ENCODE data around the gene SORCS2. TPM values are rescaled to one million over a fixed set of nuclear protein-coding genes. Genes with fewer than 3 reads are reported as not detected.

Gene SORCS2
- total RNA-seq, 2 donors from 2014 or later: 0.05 to 0.07 TPM

DNA sequence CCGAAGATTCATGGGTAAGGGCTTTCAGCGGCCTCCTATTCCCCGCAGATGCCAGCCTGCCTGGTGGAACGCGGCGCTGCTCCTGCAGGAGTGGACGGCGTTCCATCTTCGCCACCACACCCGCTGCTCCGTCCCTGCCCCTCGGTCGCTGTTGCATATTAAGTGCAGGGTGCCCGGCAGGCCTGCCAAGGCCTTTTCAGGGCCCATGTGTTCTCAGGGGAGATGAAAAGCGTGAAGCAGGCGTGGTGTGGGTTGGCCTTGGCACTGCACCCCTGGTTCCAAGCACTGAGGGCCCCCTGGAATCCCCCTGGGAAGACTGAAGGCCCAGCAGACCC lies 52.0 kb downstream of the SORCS2 start:
- Mint-ChIP-seq H3K4me1 (ENCODE audit: low read depth) (no peaks in the 10 kb centered on the region), H3K27ac (no peak overlapping the region), H3K9me3 (peaks cover 0 to under 1% of the 10 kb centered on the region in 2 donors), H3K36me3 (ENCODE audit: insufficient read depth in 2 of 2) (no peaks in the 10 kb centered on the region), H3K27me3 (ENCODE audit: low read depth) (no peaks in the 10 kb centered on the region), H3K4me3 (no peak overlapping the region)
- no peak for ATAC-seq (replicated peaks in 1 of 2)
- no peak for DNase-seq

DNA sequence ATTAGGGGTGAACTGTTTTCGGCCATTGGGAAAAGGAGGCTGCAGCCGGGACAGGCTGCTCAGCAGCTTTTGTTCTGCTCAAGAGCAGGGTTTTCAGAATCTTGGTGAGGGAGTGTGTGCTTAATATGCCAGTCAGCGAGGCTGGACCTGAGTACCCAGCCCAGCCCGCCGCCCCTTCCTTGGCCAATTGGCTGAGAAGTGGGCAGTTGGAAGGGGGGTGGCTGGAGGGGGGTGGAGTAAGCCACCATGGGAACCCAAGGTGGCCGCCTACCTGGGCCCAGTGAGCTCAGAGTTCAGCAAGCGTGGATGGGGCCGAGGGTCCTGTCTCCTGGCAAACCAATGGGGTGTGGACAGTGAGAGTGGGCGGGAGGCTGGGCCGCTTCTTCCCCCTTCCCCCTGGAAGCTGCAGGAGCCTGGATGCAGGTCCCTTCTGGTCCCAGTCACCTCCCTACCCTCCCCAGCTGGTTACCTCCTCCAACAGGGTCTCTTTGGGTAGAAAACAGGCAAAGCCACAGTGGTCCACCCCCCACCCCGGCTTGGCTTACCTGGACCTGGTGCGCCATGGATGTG lies 52.5 kb downstream of the SORCS2 start:
- no peaks in the 10 kb centered on the region for H3K27me3 Mint-ChIP-seq (ENCODE audit: low read depth)
- H3K9me3 Mint-ChIP-seq: no peaks in the 10 kb centered on the region
- no peak overlapping the region for H3K4me3 Mint-ChIP-seq
- H3K27ac Mint-ChIP-seq: no peak overlapping the region
- DNase-seq: no peak
- no peak for ATAC-seq (replicated peaks in 1 of 2)
- H3K36me3 Mint-ChIP-seq (ENCODE audit: insufficient read depth in 2 of 2): no peaks in the 10 kb centered on the region
- no peaks in the 10 kb centered on the region for H3K4me1 Mint-ChIP-seq (ENCODE audit: low read depth)

DNA sequence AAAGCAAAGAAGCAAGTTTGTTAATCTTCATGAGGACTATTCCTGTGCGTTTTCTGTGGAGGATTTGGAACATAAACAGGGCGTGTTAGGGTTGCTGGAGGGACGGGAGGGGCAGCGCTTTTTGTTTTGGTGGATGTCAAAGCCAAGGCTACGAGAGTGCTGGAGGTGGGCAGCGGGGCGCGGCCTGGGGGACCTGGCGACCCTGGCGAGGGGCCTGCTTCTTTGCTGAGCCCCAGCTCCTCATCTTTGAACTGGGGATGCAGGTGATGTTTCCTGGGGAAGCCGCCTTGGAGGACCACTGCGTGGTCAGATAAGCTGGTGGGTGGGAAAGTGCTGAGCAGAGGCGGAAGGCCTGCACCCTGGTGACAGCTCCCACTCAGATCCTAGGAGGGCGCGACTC lies 55.2 kb downstream of the SORCS2 start:
- no peak overlapping the region for H3K27ac Mint-ChIP-seq
- H3K4me3 Mint-ChIP-seq: no peak overlapping the region
- H3K9me3 Mint-ChIP-seq: no peaks in the 10 kb centered on the region
- H3K36me3 Mint-ChIP-seq (ENCODE audit: insufficient read depth in 2 of 2): no peaks in the 10 kb centered on the region
- DNase-seq (no peak), ATAC-seq (replicated peaks in 1 of 2) (no peak)
- peaks cover 4% of the 10 kb centered on the region for H3K27me3 Mint-ChIP-seq (ENCODE audit: low read depth)
- no peaks in the 10 kb centered on the region for H3K4me1 Mint-ChIP-seq (ENCODE audit: low read depth)

DNA sequence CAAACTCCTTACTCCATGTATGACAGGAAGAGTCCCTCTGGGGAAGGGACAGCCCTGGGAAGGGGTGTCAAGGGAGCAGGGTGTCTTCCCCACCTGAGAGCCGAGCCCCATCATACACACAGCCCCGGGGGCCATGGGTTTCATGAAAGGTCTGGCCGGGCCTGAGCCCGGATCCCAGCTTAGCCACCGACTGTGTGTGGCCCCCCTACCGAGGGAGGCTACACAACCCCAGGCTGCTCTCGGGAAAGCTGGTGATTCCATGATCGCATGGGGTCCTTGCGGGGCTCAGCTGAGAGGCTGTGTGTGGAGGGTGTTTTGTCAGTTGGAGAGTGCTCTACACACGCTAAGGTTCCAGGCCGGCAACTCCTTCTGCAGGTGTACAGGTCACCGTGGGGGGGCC lies 55.6 kb downstream of the SORCS2 start:
- ATAC-seq (replicated peaks in 1 of 2) (no peak), DNase-seq (no peak)
- Mint-ChIP-seq H3K4me3 (no peak overlapping the region), H3K27me3 (ENCODE audit: low read depth) (peaks cover 4% of the 10 kb centered on the region), H3K36me3 (ENCODE audit: insufficient read depth in 2 of 2) (no peaks in the 10 kb centered on the region), H3K9me3 (no peaks in the 10 kb centered on the region), H3K27ac (no peak overlapping the region), H3K4me1 (ENCODE audit: low read depth) (no peaks in the 10 kb centered on the region)

DNA sequence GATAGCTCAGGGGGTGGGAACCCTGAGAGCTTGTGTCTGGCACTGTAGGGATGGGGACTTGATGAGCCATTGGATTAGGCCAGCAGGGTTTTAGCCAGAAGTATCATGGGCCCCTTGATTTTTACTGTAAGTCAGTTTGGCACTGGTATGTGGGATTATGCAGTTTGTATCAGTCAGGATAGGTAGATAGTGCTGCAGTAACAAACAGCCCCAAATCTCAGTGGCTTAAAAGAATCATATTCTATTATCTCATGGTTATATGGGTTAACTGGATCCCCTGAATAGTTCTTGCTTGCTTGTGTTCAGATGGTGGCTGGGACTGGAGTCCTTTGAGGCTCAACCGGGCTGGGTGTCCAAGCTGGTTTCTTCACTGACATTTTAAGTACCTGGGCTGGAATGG lies 56.5 kb downstream of the SORCS2 start:
- H3K9me3 Mint-ChIP-seq: no peaks in the 10 kb centered on the region
- ATAC-seq (replicated peaks in 1 of 2): no peak
- H3K4me1 Mint-ChIP-seq (ENCODE audit: low read depth): no peaks in the 10 kb centered on the region
- no peaks in the 10 kb centered on the region for H3K36me3 Mint-ChIP-seq (ENCODE audit: insufficient read depth in 2 of 2)
- no peak overlapping the region for H3K27ac Mint-ChIP-seq
- H3K4me3 Mint-ChIP-seq: no peak overlapping the region
- peaks cover 4% of the 10 kb centered on the region for H3K27me3 Mint-ChIP-seq (ENCODE audit: low read depth)
- DNase-seq: no peak

DNA sequence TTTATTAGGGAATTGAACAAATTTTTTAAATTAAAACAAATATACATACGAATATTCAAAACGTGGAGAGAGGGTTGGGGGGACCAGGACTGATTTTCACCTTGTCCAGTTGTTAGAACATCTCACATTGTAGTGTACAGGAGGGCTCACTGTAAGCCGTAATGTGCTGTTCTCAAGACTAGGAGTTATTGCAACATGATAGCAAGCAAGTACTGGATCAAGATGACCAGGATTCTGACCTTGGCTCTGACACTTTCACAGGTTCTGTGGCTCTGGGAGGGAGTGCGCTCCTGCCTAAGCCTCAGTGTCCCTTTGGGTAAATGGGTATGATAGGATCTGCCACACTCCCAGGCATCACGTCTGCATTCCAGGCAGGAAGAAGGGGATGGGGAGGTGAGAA lies 59.0 kb downstream of the SORCS2 start:
- DNase-seq (no peak), ATAC-seq (replicated peaks in 1 of 2) (no peak)
- no peaks in the 10 kb centered on the region for H3K9me3 Mint-ChIP-seq
- no peak overlapping the region for H3K27ac Mint-ChIP-seq
- H3K36me3 Mint-ChIP-seq (ENCODE audit: insufficient read depth in 2 of 2): no peaks in the 10 kb centered on the region
- H3K4me1 Mint-ChIP-seq (ENCODE audit: low read depth): no peaks in the 10 kb centered on the region
- H3K27me3 Mint-ChIP-seq (ENCODE audit: low read depth): peaks cover 4% of the 10 kb centered on the region
- no peak overlapping the region for H3K4me3 Mint-ChIP-seq

DNA sequence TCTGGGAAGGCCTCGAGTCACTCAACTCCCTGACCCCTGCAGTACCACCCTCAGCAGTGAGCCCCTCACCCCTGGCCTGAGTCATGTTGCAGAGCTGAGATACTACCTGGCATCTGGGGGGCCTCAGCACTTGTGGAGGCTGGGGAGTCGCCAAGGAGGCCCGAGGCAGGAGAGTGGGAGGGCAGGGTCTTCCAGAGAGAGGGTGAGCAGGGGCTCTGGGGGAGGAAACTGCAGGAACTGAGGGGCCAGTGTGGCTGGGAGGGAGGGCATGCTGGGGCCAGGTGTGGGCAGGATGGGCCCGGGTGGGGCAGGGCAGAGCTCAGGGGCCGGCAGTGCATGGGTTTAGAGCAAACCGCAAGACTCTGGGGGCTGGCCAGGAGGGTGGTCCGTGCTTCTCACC lies 59.7 kb downstream of the SORCS2 start:
- peaks cover 4% of the 10 kb centered on the region for H3K27me3 Mint-ChIP-seq (ENCODE audit: low read depth)
- H3K36me3 Mint-ChIP-seq (ENCODE audit: insufficient read depth in 2 of 2): peaks cover 0 to 1% of the 10 kb centered on the region in 2 donors
- no peaks in the 10 kb centered on the region for H3K9me3 Mint-ChIP-seq

DNA sequence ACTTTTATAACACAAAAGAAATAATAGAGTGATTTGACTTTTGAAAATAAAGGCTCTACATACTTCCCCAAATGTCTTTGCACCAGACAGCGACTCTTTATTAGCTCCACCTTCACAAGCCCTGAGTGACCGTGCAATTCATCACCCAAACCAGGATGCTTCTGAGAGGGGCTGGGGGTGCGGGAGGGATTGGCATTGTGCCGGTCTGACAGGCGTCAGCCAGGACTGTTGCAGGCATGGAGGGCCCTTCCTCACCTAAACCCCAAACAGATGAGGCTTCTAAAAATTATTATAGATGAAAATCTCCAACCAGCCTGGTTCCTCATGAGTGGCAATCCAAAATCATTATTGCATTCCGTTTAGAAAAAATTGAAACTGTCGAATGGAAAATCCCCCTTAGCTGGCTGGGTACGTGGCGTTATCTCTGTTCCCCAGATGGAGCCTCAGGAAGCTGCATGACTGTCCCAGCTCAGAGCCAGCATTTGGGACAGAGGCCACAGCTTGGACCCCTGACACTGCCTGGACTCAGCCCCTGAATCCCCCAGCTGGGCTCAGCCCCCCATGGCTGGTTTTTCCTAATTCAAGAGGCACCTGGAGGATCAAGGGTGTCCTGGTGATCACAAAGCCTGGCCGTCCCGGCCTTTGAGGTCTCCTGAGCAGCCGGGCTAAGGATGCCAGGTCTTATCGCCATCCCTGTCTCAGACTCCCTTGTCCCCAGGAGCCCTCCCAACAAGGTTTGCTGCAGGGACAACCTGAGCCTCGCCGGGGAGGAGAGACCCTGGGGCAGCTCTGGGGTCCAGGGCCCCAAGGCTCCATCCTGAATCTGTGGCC lies 60.4 kb downstream of the SORCS2 start:
- no peaks in the 10 kb centered on the region for H3K9me3 Mint-ChIP-seq
- no peak for ATAC-seq (replicated peaks in 1 of 2)
- H3K4me1 Mint-ChIP-seq (ENCODE audit: low read depth): no peaks in the 10 kb centered on the region

More for the DNA sequence above, 59.7 kb downstream of the SORCS2 start:
- no peak for ATAC-seq (replicated peaks in 1 of 2)
- no peak overlapping the region for H3K4me3 Mint-ChIP-seq
- DNase-seq: no peak
- no peaks in the 10 kb centered on the region for H3K4me1 Mint-ChIP-seq (ENCODE audit: low read depth)
- H3K27ac Mint-ChIP-seq: no peak overlapping the region

DNA sequence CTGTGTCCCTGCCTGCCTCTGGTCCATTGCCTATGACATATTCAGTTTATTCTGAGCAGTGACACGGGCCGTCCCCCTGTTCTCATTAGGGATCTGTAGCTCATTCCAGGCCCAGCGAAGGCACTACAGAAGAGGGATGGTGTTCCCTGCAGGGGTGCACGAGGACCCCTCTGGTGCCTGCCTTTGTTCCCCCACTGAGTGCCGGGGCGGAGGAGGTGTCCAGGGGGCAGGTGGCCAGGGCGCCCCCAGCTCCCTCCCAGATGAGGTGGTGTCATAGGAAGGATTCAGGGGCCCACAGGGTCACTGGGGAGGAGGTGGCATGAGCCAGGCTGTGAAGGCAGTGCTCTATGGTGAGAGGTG lies 61.0 kb downstream of the SORCS2 start:
- no peak for DNase-seq
- H3K4me1 Mint-ChIP-seq (ENCODE audit: low read depth): no peaks in the 10 kb centered on the region
- peaks cover 4% of the 10 kb centered on the region for H3K27me3 Mint-ChIP-seq (ENCODE audit: low read depth)
- no peak overlapping the region for H3K27ac Mint-ChIP-seq
- H3K4me3 Mint-ChIP-seq: no peak overlapping the region
- no peak for ATAC-seq (replicated peaks in 1 of 2)
- H3K9me3 Mint-ChIP-seq: no peaks in the 10 kb centered on the region
- H3K36me3 Mint-ChIP-seq (ENCODE audit: insufficient read depth in 2 of 2): peaks cover 0 to 1% of the 10 kb centered on the region in 2 donors

More for the DNA sequence above, 60.4 kb downstream of the SORCS2 start:
- Mint-ChIP-seq H3K27ac (no peak overlapping the region), H3K36me3 (ENCODE audit: insufficient read depth in 2 of 2) (peaks cover 0 to 1% of the 10 kb centered on the region in 2 donors), H3K27me3 (ENCODE audit: low read depth) (peaks cover 4% of the 10 kb centered on the region), H3K4me3 (no peak overlapping the region)
- no peak for DNase-seq

DNA sequence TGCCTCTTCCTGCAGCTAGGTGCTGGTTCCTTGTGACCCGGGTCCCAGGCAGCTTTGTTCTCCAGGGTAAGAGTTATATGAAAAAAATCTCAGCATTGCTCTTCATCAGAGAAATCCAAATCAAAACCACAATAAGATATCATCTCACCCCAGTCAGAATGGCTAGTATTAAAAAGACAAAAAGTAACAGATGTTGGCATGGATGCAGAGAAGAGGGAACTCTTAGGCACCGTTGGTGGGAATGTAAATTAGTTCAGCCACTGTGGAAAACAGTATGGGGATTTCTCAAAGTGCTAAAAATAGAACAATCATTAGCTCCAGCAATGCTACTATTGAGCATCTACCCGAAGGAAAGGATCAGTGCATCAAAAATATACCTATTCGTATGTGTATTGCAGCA lies 61.5 kb downstream of the SORCS2 start:
- DNase-seq (no peak), ATAC-seq (replicated peaks in 1 of 2) (no peak)
- H3K4me3 Mint-ChIP-seq: no peak overlapping the region
- peaks cover 6% of the 10 kb centered on the region for H3K27me3 Mint-ChIP-seq (ENCODE audit: low read depth)
- no peak overlapping the region for H3K27ac Mint-ChIP-seq
- no peaks in the 10 kb centered on the region for H3K9me3 Mint-ChIP-seq
- no peaks in the 10 kb centered on the region for H3K4me1 Mint-ChIP-seq (ENCODE audit: low read depth)
- H3K36me3 Mint-ChIP-seq (ENCODE audit: insufficient read depth in 2 of 2): peaks cover 0 to 1% of the 10 kb centered on the region in 2 donors

DNA sequence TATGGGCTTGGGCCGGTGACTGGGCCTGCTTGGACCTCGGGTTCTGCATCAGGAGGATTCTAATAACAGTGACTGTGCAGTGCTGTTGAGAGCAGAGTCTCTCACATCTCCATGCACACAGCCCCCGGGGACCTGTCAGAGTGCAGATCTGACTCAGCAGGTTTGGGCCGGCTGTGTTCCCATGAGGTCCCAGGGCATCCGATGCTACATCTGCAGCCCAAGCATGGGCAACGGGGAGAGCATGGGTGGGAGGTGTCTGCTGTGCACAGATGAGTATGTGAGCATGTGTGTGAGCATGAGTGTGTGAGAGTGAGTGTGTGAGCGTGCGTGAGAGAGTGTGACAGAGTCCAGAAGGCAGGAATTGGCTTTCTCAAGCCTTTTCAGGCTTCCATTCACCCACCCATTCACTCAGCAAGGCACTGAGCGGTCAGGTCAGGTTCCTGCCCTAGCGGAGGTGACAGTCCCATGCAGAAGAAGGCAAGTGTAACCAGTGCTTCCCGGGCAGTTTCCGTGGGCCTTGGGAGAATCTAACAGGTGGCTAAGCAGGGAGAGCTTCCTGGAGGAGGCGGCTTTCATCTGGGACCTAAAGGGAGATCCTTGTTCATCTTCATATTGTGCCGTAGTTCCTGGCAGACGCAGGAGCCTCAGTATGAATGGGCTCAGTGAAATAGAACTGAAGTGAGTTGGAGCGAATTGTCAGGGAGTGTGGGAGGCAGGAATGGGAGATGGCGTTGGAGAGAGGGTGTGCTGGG lies 62.6 kb downstream of the SORCS2 start:
- no peak overlapping the region for H3K27ac Mint-ChIP-seq
- ATAC-seq (replicated peaks in 1 of 2) (no peak), DNase-seq (no peak)
- H3K9me3 Mint-ChIP-seq: peaks cover 0 to 2% of the 10 kb centered on the region in 2 donors
- peaks cover 1 to 2% of the 10 kb centered on the region in 2 donors for H3K36me3 Mint-ChIP-seq (ENCODE audit: insufficient read depth in 2 of 2)
- H3K4me1 Mint-ChIP-seq (ENCODE audit: low read depth): no peaks in the 10 kb centered on the region
- H3K4me3 Mint-ChIP-seq: no peak overlapping the region
- peaks cover 17% of the 10 kb centered on the region for H3K27me3 Mint-ChIP-seq (ENCODE audit: low read depth)

DNA sequence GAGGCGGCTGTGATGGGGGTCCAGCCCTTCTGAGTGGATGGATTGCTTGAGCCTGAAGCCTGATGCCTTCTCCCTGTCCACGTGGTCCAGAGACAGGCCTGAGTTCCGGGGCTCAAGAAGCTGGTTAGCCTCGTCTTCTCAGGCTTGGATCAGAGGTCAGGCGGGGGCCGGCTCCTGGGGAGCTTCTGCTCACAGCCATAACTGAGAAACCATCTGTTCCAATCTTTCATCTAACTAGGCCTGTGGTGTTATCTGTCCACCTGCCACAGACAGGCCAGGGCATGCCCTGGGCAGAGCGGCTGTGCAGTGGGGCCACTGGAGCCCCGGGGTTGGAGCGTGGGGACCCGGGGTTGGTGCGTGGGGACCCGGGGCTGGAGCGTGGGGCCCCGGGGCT lies 63.1 kb downstream of the SORCS2 start:
- ATAC-seq (replicated peaks in 1 of 2): no peak
- Mint-ChIP-seq H3K36me3 (ENCODE audit: insufficient read depth in 2 of 2) (peaks cover 1 to 2% of the 10 kb centered on the region in 2 donors), H3K4me3 (no peak overlapping the region), H3K4me1 (ENCODE audit: low read depth) (no peaks in the 10 kb centered on the region), H3K9me3 (peaks cover 0 to 2% of the 10 kb centered on the region in 2 donors), H3K27me3 (ENCODE audit: low read depth) (peaks cover 17% of the 10 kb centered on the region), H3K27ac (no peak overlapping the region)
- no peak for DNase-seq

DNA sequence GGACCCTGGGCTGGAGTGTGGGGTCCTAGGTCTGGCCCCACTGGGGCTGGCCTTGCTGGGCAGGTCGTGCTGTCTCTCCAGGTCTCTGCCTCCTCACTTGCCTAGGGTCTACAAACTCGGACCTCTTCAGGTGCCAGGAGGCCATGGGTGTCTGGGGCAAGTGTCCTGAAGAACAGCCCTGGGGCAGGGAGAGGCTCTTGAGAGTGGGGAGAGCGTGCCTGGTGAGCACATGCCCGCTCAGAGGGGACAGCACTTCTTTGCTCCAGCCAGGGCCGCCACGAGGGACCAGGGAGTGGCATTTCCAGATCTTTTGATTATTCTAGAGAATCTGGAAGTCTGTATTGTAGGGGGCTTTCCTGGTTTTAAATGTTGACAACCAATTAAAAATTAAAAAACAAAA lies 63.7 kb downstream of the SORCS2 start:
- Mint-ChIP-seq H3K36me3 (ENCODE audit: insufficient read depth in 2 of 2) (peaks cover 1 to 2% of the 10 kb centered on the region in 2 donors), H3K27me3 (ENCODE audit: low read depth) (peaks cover 17% of the 10 kb centered on the region), H3K27ac (no peak overlapping the region), H3K9me3 (peaks cover 0 to 2% of the 10 kb centered on the region in 2 donors), H3K4me3 (no peak overlapping the region), H3K4me1 (ENCODE audit: low read depth) (no peaks in the 10 kb centered on the region)
- no peak for DNase-seq
- no peak for ATAC-seq (replicated peaks in 1 of 2)

All from activated T-cell treated with anti-CD3 and anti-CD28 coated beads, Interleukin-2, amount 50 U/mL, for 72 hours (primary cell).